Measurements from ENCODE around the gene OLA1.

OLA1 gene

GRCh38 chr2:174142290-174142689, 106.0 kb downstream of the OLA1 start:
- TF ChIP-seq, protein P1, sequence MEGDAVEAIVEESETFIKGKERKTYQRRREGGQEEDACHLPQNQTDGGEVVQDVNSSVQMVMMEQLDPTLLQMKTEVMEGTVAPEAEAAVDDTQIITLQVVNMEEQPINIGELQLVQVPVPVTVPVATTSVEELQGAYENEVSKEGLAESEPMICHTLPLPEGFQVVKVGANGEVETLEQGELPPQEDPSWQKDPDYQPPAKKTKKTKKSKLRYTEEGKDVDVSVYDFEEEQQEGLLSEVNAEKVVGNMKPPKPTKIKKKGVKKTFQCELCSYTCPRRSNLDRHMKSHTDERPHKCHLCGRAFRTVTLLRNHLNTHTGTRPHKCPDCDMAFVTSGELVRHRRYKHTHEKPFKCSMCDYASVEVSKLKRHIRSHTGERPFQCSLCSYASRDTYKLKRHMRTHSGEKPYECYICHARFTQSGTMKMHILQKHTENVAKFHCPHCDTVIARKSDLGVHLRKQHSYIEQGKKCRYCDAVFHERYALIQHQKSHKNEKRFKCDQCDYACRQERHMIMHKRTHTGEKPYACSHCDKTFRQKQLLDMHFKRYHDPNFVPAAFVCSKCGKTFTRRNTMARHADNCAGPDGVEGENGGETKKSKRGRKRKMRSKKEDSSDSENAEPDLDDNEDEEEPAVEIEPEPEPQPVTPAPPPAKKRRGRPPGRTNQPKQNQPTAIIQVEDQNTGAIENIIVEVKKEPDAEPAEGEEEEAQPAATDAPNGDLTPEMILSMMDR (IDR thresholded peaks at IDR 0.05): no peak

DNA sequence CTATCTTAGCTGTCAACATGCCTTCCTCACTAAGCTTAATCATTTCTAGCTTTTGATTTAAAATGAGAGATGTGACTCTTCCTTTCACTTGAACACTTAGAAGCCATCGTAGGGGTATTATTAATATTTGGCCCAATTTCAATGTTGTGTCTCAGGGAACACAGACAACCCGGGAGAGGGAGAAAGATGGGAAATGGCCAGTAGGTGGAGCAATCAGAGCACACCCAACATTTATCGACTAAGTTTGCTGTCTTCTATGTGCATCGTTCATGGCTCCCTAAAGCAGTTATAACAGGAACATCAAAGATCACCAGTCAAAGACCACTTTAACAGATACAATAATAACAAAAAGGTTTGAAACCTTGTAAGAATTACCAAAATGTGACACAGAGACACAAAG, 110.2 kb downstream of the OLA1 start:
- TF ChIP-seq, protein P1 (IDR thresholded peaks at IDR 0.05): peak; percentile 64

- TF ChIP-seq, protein P1 (IDR thresholded peaks at IDR 0.05): no peak
Observed at GRCh38 chr2:174135981-174136380, 112.4 kb downstream of the OLA1 start.

DNA sequence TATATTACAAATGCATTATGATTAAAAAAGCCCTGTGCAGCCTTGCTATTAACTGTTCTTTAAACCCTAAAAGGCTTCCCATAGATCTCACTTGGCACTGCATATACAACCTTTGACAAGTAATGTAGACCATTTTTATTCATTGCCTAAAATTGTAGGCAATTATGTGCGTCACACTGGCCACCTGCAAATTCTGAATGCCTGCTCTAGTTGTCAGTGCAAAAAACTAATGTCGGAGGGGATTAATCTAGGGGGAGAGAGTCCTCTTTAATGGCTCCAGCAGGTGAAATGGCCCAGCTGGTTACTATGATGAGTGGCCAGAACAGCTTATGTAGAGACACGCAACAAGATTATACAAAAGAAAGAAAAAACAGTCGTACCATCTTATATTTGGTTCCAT, 123.2 kb downstream of the OLA1 start:
- TF ChIP-seq, protein P1 (IDR thresholded peaks at IDR 0.05): no peak

- TF ChIP-seq, protein P1 (IDR thresholded peaks at IDR 0.05): no peak
Observed at GRCh38 chr2:174124181-174124580, 124.2 kb downstream of the OLA1 start.

DNA sequence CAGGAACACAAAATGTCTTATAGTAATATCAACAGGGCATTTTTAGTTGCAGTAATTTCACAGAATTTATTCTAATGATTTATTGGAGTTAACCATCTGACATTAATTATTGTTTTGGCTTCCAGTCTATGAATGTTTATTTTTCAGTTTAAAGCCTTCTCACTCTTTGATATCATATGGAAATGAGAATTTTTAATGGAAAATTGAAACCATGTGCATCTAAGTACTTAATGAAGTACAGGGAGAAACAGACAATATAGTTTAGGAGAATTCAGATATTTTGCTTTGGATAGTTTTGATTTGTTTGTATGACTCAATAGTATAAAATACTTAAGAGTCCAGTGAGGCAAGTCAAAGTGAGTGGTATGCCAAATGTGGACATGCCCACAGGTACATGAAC, 126.1 kb downstream of the OLA1 start:
- TF ChIP-seq, protein P1 (IDR thresholded peaks at IDR 0.05): no peak

- TF ChIP-seq, protein P1 (IDR thresholded peaks at IDR 0.05): no peak
Observed at GRCh38 chr2:174121612-174122011, 126.7 kb downstream of the OLA1 start.

GRCh38 chr2:174121175-174121574, 127.2 kb downstream of the OLA1 start:
- TF ChIP-seq, protein P1 (IDR thresholded peaks at IDR 0.05): no peak
